Rectal smooth muscle tissue (tissue), 1 donor: ENCODE results near the gene CENPT.

Experiments used
- H3K27ac ChIP-seq: one replicate; pipeline ENCODE4 v1.7.0; 2013; ENCODE audit warnings: low read depth, low read length, inconsistent platforms
- H3K27me3 ChIP-seq: one replicate; pipeline ENCODE4 v1.7.0; 2013; ENCODE audit warnings: low read length; ENCODE audit not compliant: control insufficient read depth, insufficient read depth
- H3K36me3 ChIP-seq: one replicate; pipeline ENCODE4 v1.7.0; 2013; ENCODE audit warnings: low read length; ENCODE audit not compliant: control insufficient read depth, insufficient read depth
- H3K4me1 ChIP-seq: one replicate; pipeline ENCODE4 v1.7.0; 2013; ENCODE audit warnings: low read length; ENCODE audit not compliant: control insufficient read depth, insufficient read depth
- H3K4me3 ChIP-seq: one replicate; pipeline ENCODE4 v1.7.0; 2013; ENCODE audit warnings: low read length
- H3K9ac ChIP-seq: one replicate; pipeline ENCODE4 v1.7.0; 2013; ENCODE audit warnings: low read length

Gene CENPT

GRCh38 chr16:67820608-67821259 lies 26.8 kb downstream of the CENPT start:
- no peaks in the 10 kb centered on the region for H3K4me1 ChIP-seq
- H3K9ac ChIP-seq, result no peak overlapping the region
- H3K4me3 ChIP-seq, result no peak overlapping the region
- H3K27ac ChIP-seq, result no peak overlapping the region
- no peaks in the 10 kb centered on the region for H3K36me3 ChIP-seq
- no peaks in the 10 kb centered on the region for H3K27me3 ChIP-seq

DNA sequence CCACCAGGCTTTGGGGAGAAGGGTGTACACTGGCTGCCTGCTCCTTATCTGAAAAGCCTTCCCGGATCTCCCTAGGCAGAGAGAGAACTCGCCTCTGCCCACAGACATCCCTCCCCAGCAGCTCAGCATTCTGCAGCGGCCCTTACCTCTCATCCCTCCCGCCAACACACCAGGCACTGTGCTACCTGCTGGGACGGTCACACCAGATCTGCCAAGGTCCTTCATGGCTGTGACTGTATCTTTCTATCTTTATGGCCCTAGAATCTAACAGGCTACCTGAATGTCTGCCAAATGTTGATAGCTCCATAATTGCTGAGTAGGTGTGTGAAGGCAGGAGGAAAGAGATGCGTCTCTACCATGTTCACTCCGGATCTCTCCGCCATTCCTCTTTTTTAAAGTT lies 32.9 kb downstream of the CENPT start:
- no peaks in the 10 kb centered on the region for H3K36me3 ChIP-seq
- H3K4me3 ChIP-seq, result no peak overlapping the region
- no peaks in the 10 kb centered on the region for H3K4me1 ChIP-seq
- H3K27ac ChIP-seq, result no peak overlapping the region
- no peaks in the 10 kb centered on the region for H3K27me3 ChIP-seq
- no peak overlapping the region for H3K9ac ChIP-seq

GRCh38 chr16:67811899-67812298 lies 35.6 kb downstream of the CENPT start:
- H3K27ac ChIP-seq, result no peak overlapping the region
- no peaks in the 10 kb centered on the region for H3K4me1 ChIP-seq
- no peak overlapping the region for H3K9ac ChIP-seq
- H3K27me3 ChIP-seq, result no peaks in the 10 kb centered on the region
- H3K36me3 ChIP-seq, result no peaks in the 10 kb centered on the region
- no peak overlapping the region for H3K4me3 ChIP-seq

DNA sequence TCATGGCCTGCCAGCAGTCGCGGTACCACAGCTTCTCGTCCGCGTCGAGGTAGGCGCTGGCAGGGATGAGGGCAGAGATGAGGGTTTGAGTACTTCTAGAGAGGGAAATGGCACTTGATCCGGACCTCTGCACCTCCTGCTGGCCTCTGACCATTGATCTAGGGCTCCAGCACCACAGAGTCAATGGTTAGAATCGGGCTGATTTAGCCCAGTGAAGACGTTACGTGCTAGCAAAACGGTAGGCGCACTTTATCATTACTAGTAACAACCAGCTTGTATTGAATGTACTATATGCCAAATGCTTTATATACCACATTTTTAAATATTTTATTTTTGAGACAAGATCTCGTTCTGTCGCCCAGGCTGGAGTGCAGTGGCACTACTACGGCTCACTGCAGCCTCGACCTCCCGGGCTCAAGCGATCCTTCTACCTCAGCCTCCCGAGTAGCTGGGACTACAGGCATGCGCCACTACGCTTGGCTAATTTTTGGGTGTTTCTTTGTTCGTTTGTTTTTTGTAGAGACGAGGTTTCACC lies 40.3 kb downstream of the CENPT start:
- H3K9ac ChIP-seq, result no peak overlapping the region
- H3K4me1 ChIP-seq, result peaks cover 7% of the 10 kb centered on the region

GRCh38 chr16:67806428-67807147 lies 40.9 kb downstream of the CENPT start, which contains the start of the genes RANBP10 and TSNAXIP1:
RANBP10 (minus strand) TSS chr16:67806560; CDS start chr16:67806536, 24 bp downstream.
TSNAXIP1 (plus strand) TSS chr16:67806889; CDS start chr16:67807150, 261 bp downstream.
- no peaks in the 10 kb centered on the region for H3K27me3 ChIP-seq
- H3K27ac ChIP-seq, result peak within 1 kb of the TSS; percentile 82

More for the DNA sequence above, 40.3 kb downstream of the CENPT start:
- Histone ChIP-seq H3K27me3 (no peaks in the 10 kb centered on the region), H3K36me3 (no peaks in the 10 kb centered on the region), H3K4me3 (peak overlapping the region; percentile 99), H3K27ac (peak overlapping the region; percentile 66)

DNA sequence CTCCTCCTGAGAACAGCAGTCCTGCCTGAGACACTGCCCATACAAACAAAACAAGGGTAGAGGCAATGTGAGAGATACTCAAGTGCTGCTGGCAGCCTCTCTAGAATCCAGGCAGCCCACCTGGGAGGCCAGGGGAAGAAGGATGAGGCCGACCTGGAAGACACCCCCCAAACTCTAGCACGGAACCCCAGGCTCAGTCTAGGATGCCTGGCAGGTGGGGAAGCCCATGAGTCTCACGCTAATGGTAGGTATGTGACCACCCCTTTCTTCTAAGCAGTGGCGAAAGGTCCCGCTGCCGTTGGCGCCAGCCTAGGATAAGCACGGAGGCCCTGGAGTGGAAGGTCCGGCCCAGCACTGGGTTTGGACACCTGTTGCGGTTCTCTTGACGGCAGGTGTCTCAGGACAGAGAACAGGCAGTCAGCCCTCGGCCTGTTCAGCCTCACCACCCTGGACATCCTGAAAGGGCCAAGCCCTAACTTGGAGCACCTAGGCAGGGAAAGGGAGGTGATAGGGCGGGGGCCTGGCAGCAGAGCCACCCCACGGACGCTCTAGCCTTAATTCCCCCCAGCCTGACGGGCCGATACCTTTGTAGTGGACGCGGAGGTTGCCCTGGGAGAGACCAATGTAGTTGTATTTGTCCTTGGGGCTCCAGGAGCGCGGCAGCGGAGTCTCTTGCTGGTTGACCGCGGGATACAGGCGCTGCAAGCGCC lies 41.6 kb downstream of the CENPT start:
- peak overlapping the region; percentile 99 for H3K4me3 ChIP-seq
- no peaks in the 10 kb centered on the region for H3K27me3 ChIP-seq
- peak overlapping the region; percentile 88 for H3K9ac ChIP-seq
- peak overlapping the region; percentile 82 for H3K27ac ChIP-seq
- H3K4me1 ChIP-seq, result peaks cover 7% of the 10 kb centered on the region
- no peaks in the 10 kb centered on the region for H3K36me3 ChIP-seq

More at GRCh38 chr16:67806428-67807147, 40.9 kb downstream of the CENPT start, which contains the start of the genes RANBP10 and TSNAXIP1:
- Histone ChIP-seq H3K4me3 (peak within 1 kb of the TSS; percentile 99), H3K4me1 (peaks cover 7% of the 10 kb centered on the region), H3K9ac (peak within 1 kb of the TSS; percentile 88), H3K36me3 (no peaks in the 10 kb centered on the region)

- no peaks in the 10 kb centered on the region for H3K36me3 ChIP-seq
- H3K9ac ChIP-seq, result no peak overlapping the region
- H3K4me1 ChIP-seq, result peaks cover 7% of the 10 kb centered on the region
Measured at GRCh38 chr16:67804853-67805542, 42.5 kb downstream of the CENPT start.

GRCh38 chr16:67803894-67804293 lies 43.6 kb downstream of the CENPT start:
- H3K36me3 ChIP-seq, result peaks cover 2% of the 10 kb centered on the region
- H3K9ac ChIP-seq, result no peak overlapping the region
- H3K27ac ChIP-seq, result no peak overlapping the region
- H3K27me3 ChIP-seq, result no peaks in the 10 kb centered on the region
- H3K4me3 ChIP-seq, result no peak overlapping the region
- H3K4me1 ChIP-seq, result peaks cover 7% of the 10 kb centered on the region

More at GRCh38 chr16:67804853-67805542, 42.5 kb downstream of the CENPT start:
- no peaks in the 10 kb centered on the region for H3K27me3 ChIP-seq
- no peak overlapping the region for H3K27ac ChIP-seq
- peak overlapping the region; percentile 99 for H3K4me3 ChIP-seq

GRCh38 chr16:67801883-67802282 lies 45.6 kb downstream of the CENPT start:
- Histone ChIP-seq H3K9ac (no peak overlapping the region), H3K36me3 (peaks cover 6% of the 10 kb centered on the region), H3K27me3 (no peaks in the 10 kb centered on the region), H3K4me1 (peaks cover 7% of the 10 kb centered on the region), H3K4me3 (no peak overlapping the region), H3K27ac (no peak overlapping the region)

- H3K4me1 ChIP-seq, result peaks cover 7% of the 10 kb centered on the region
- H3K36me3 ChIP-seq, result peaks cover 6% of the 10 kb centered on the region
- H3K4me3 ChIP-seq, result no peak overlapping the region
- no peaks in the 10 kb centered on the region for H3K27me3 ChIP-seq
- H3K9ac ChIP-seq, result no peak overlapping the region
- H3K27ac ChIP-seq, result no peak overlapping the region
Measured at GRCh38 chr16:67801241-67801640, 46.3 kb downstream of the CENPT start.

- Histone ChIP-seq H3K4me1 (peaks cover 3% of the 10 kb centered on the region), H3K4me3 (no peak overlapping the region), H3K27ac (no peak overlapping the region), H3K9ac (no peak overlapping the region), H3K36me3 (peaks cover 6% of the 10 kb centered on the region), H3K27me3 (no peaks in the 10 kb centered on the region)
Measured at GRCh38 chr16:67800338-67800926, 47.1 kb downstream of the CENPT start.
